Peyer's patch (tissue), 4 donors: ENCODE measurements around the gene SMAD6. TPM values are rescaled to one million over a fixed set of nuclear protein-coding genes. Genes with fewer than 3 reads are reported as not detected.

Experiments
- DNase-seq, 3 donors: peaks; one replicate each; pipeline ENCODE4 v3.0.0-alpha.2; 2017 to 2019
- H3K27ac ChIP-seq, 4 donors: fragments of 200-600 bp; sonication (generic); one replicate each; pipeline ENCODE4 v1.5.1; 2016 to 2019
- H3K27me3 ChIP-seq, 2 donors: fragments of 200-600 bp; sonication (generic); one replicate each; pipeline ENCODE4 v1.5.1; 2019
- H3K36me3 ChIP-seq, 3 donors: fragments of 200-600 bp; sonication (generic); one replicate each; pipeline ENCODE4 v1.5.1; 2016 to 2019
- H3K4me1 ChIP-seq, 4 donors: fragments of 200-600 bp; sonication (generic); one replicate each; pipeline ENCODE4 v1.5.1; 2016 to 2019
- H3K4me3 ChIP-seq, 4 donors: fragments of 200-600 bp; sonication (generic); 1 replicate in 3 of 4; 2 replicates in 1 of 4; pipeline ENCODE4 v1.5.1; 2016 to 2019; ENCODE audit warnings: mild to moderate bottlenecking in 1 of 4
- H3K9me3 ChIP-seq, 4 donors: fragments of 200-600 bp; sonication (generic); one replicate each; pipeline ENCODE4 v1.5.1; 2016 to 2019; ENCODE audit warnings: mild to moderate bottlenecking in 1 of 4
- POLR2A ChIP-seq, 2 donors: fragments of 450-650 bp; IDR thresholded peaks; one replicate each; pipeline ENCODE4 v1.5.1; 2017; ENCODE audit warnings: antibody characterized with exemption in 2 of 2, mild to moderate bottlenecking in 2 of 2, moderate library complexity in 2 of 2
- total RNA-seq, 4 donors: library from RNA; depleted of rRNA; stranded (reverse); fragments of >200 nt; gene quantifications; one replicate each; pipeline ENCODE4 v1.1.0, GENCODE V29; 2016
- TF ChIP-seq, protein P1 (sequence below), 6 experiments: fragments of 450-650 bp in 4 of 6; fragments of 200-600 bp in 2 of 6; sonication (generic) in 1 of 6; IDR thresholded peaks; one replicate each; pipeline ENCODE4 v1.5.1; 2017 to 2019; ENCODE audit warnings: antibody characterized with exemption in 6 of 6, mild to moderate bottlenecking in 3 of 6, moderate library complexity in 1 of 6

Gene SMAD6
- total RNA-seq, 4 donors from 2014 or later = 11.0 to 34.9 (median 25.5) TPM

GRCh38 chr15:66745530-66746230 lies 43.6 kb downstream of the SMAD6 start:
- H3K4me1 ChIP-seq = peaks cover 0 to 9% (median 0%) of the 10 kb centered on the region in 4 donors
- H3K4me3 ChIP-seq = no peak overlapping the region
- no peaks in the 10 kb centered on the region for H3K36me3 ChIP-seq
- H3K27me3 ChIP-seq = no peaks in the 10 kb centered on the region
- no peak overlapping the region for H3K27ac ChIP-seq
- TF ChIP-seq POLR2A (IDR thresholded peaks at IDR 0.05) = no peak
- TF ChIP-seq, protein P1, sequence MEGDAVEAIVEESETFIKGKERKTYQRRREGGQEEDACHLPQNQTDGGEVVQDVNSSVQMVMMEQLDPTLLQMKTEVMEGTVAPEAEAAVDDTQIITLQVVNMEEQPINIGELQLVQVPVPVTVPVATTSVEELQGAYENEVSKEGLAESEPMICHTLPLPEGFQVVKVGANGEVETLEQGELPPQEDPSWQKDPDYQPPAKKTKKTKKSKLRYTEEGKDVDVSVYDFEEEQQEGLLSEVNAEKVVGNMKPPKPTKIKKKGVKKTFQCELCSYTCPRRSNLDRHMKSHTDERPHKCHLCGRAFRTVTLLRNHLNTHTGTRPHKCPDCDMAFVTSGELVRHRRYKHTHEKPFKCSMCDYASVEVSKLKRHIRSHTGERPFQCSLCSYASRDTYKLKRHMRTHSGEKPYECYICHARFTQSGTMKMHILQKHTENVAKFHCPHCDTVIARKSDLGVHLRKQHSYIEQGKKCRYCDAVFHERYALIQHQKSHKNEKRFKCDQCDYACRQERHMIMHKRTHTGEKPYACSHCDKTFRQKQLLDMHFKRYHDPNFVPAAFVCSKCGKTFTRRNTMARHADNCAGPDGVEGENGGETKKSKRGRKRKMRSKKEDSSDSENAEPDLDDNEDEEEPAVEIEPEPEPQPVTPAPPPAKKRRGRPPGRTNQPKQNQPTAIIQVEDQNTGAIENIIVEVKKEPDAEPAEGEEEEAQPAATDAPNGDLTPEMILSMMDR (IDR thresholded peaks at IDR 0.05) = no peak
- no peaks in the 10 kb centered on the region for H3K9me3 ChIP-seq
- DNase-seq = peak in 1 of 3 donors; percentile 30

GRCh38 chr15:66746231-66746605 lies 44.2 kb downstream of the SMAD6 start:
- Histone ChIP-seq H3K36me3 (no peaks in the 10 kb centered on the region), H3K9me3 (no peaks in the 10 kb centered on the region), H3K27me3 (no peaks in the 10 kb centered on the region), H3K4me3 (no peak overlapping the region), H3K27ac (no peak overlapping the region), H3K4me1 (peaks cover 0 to 9% (median 0%) of the 10 kb centered on the region in 4 donors)
- no peak for TF ChIP-seq POLR2A (IDR thresholded peaks at IDR 0.05)
- TF ChIP-seq, protein P1 (IDR thresholded peaks at IDR 0.05) = no peak
- peak in 1 of 3 donors; percentile 32 for DNase-seq

GRCh38 chr15:66747223-66747622 lies 45.2 kb downstream of the SMAD6 start:
- no peak overlapping the region for H3K27ac ChIP-seq
- H3K27me3 ChIP-seq = no peaks in the 10 kb centered on the region
- DNase-seq = peak in 1 of 3 donors; percentile 36
- H3K36me3 ChIP-seq = no peaks in the 10 kb centered on the region
- TF ChIP-seq POLR2A (IDR thresholded peaks at IDR 0.05) = no peak
- TF ChIP-seq, protein P1 (IDR thresholded peaks at IDR 0.05) = no peak
- H3K4me3 ChIP-seq = no peak overlapping the region
- H3K4me1 ChIP-seq = peaks cover 0 to 9% (median 1%) of the 10 kb centered on the region in 4 donors
- no peaks in the 10 kb centered on the region for H3K9me3 ChIP-seq

- Histone ChIP-seq H3K4me3 (no peak overlapping the region), H3K4me1 (peaks cover 0 to 9% (median 1%) of the 10 kb centered on the region in 4 donors), H3K27ac (no peak overlapping the region), H3K36me3 (no peaks in the 10 kb centered on the region), H3K9me3 (no peaks in the 10 kb centered on the region), H3K27me3 (no peaks in the 10 kb centered on the region)
- DNase-seq = peak in 1 of 3 donors; percentile 7
- TF ChIP-seq POLR2A (IDR thresholded peaks at IDR 0.05) = no peak
- TF ChIP-seq, protein P1 (IDR thresholded peaks at IDR 0.05) = no peak
These were observed 46.1 kb downstream of the SMAD6 start for GRCh38 chr15:66747886-66748707.

GRCh38 chr15:66748708-66749035 lies 46.6 kb downstream of the SMAD6 start:
- Histone ChIP-seq H3K27ac (no peak overlapping the region), H3K4me1 (peaks cover 0 to 9% (median 1%) of the 10 kb centered on the region in 4 donors), H3K4me3 (no peak overlapping the region), H3K36me3 (no peaks in the 10 kb centered on the region), H3K9me3 (no peaks in the 10 kb centered on the region), H3K27me3 (no peaks in the 10 kb centered on the region)
- no peak for DNase-seq
- TF ChIP-seq, protein P1 (IDR thresholded peaks at IDR 0.05) = no peak
- TF ChIP-seq POLR2A (IDR thresholded peaks at IDR 0.05) = no peak
